B cell (primary cell): ENCODE data around the gene BMAL1. TPM values are rescaled to one million over a fixed set of nuclear protein-coding genes. Genes with fewer than 3 reads are reported as not detected.

Experiments used
- ATAC-seq: fragments of 200-7000 bp; cut with Tn5 transposase; one replicate; pipeline ENCODE4 v1.10.0; 2021; ENCODE audit warnings: low read depth, mild to moderate bottlenecking, moderate number of reproducible peaks, moderate library complexity
- CTCF ChIA-PET: fragments of 350-600 bp; sonication (Branson Sonifier 250); formaldehyde crosslinking; loops from one replicate; lab custom pipeline; 2021; ENCODE audit warnings: antibody characterized with exemption, inconsistent platforms; lab: Charles Lee
- POLR2A ChIA-PET: fragments of 350-600 bp; sonication (Branson Sonifier 250); formaldehyde crosslinking; loops from one replicate; lab custom pipeline; 2021; ENCODE audit warnings: antibody characterized with exemption; lab: Charles Lee
- DNase-seq: peaks from one replicate; pipeline ENCODE4 v3.0.0; 2013
- H2AFZ ChIP-seq: 2 replicates; pipeline ENCODE4 v1.6.1; 2012; ENCODE audit warnings: mild to moderate bottlenecking, low read depth, low read length; ENCODE audit not compliant: insufficient read depth, poor library complexity, severe bottlenecking
- H3K27ac ChIP-seq, 2 donors: 1 replicate in 1 of 2; 2 replicates in 1 of 2; pipeline ENCODE4 v1.5.1; 2012 to 2013; ENCODE audit warnings: low read length in 2 of 2, mild to moderate bottlenecking in 2 of 2, moderate library complexity in 1 of 2
- H3K27me3 ChIP-seq, 4 experiments: fragments of 200-600 bp in 1 of 4; sonication (generic) in 1 of 4; replicated peaks in 1 of 4; 1 replicate in 2 of 4; 2 replicates in 2 of 4; pipeline versions ENCODE4 v1.6.1 to v1.7.0; 2013 to 2016; ENCODE audit warnings: low read length in 3 of 4, mild to moderate bottlenecking in 2 of 4, mixed read lengths in 1 of 4, moderate library complexity in 1 of 4; ENCODE audit not compliant: insufficient read depth in 4 of 4, control insufficient read depth in 3 of 4; ENCODE audit errors: control extremely low read depth in 1 of 4
- H3K36me3 ChIP-seq, 2 experiments: replicated peaks in 1 of 2; 1 replicate in 1 of 2; 2 replicates in 1 of 2; pipeline versions ENCODE4 v1.6.1 to v1.7.1; 2013; ENCODE audit warnings: low read length in 1 of 2; ENCODE audit not compliant: insufficient read depth in 2 of 2, control insufficient read depth in 1 of 2; ENCODE audit errors: control extremely low read depth in 1 of 2, extremely low read depth in 1 of 2
- H3K4me1 ChIP-seq, 2 donors: fragments of 200-600 bp in 1 of 2; sonication (generic) in 1 of 2; 1 replicate in 1 of 2; 2 replicates in 1 of 2; pipeline versions ENCODE4 v1.5.1 to v1.6.1; 2013 to 2017; ENCODE audit warnings: low read length in 2 of 2; ENCODE audit not compliant: control insufficient read depth in 2 of 2, insufficient read depth in 2 of 2
- H3K4me2 ChIP-seq: replicated peaks from 2 replicates; pipeline ENCODE3; 2012; ENCODE audit warnings: mild to moderate bottlenecking, low read depth, low read length; ENCODE audit not compliant: poor library complexity, severe bottlenecking
- H3K4me3 ChIP-seq, 5 experiments: fragments of 200-600 bp in 1 of 5; sonication (generic) in 1 of 5; 1 replicate in 3 of 5; 2 replicates in 2 of 5; pipeline versions ENCODE4 v1.5.1 to v1.7.0; 2011 to 2016; ENCODE audit warnings: low read length in 4 of 5, mild to moderate bottlenecking in 4 of 5, low read depth in 2 of 5, control low read depth in 1 of 5, moderate library complexity in 1 of 5; ENCODE audit not compliant: insufficient read depth in 1 of 5; ENCODE audit errors: control extremely low read depth in 1 of 5, extremely low read depth in 1 of 5
- H3K79me2 ChIP-seq: fragments of 200-600 bp; sonication (generic); one replicate; pipeline ENCODE4 v1.6.0; 2016; ENCODE audit warnings: low read length; ENCODE audit not compliant: control insufficient read depth, insufficient read depth
- H3K9ac ChIP-seq: fragments of 200-600 bp; sonication (generic); 2 replicates; pipeline ENCODE4 v1.6.1; 2017; ENCODE audit warnings: mild to moderate bottlenecking, low read length, moderate library complexity
- H3K9me3 ChIP-seq, 3 donors: one replicate each; pipeline versions ENCODE4 v1.6.1 to v1.7.1; 2013; ENCODE audit warnings: low read length in 2 of 3; ENCODE audit not compliant: control insufficient read depth in 2 of 3, insufficient read depth in 1 of 3; ENCODE audit errors: control extremely low read depth in 1 of 3
- H4K20me1 ChIP-seq: 2 replicates; pipeline ENCODE4 v1.6.0; 2012; ENCODE audit warnings: mild to moderate bottlenecking, low read length; ENCODE audit not compliant: insufficient read depth, control insufficient read depth, poor library complexity, severe bottlenecking
- H3K27ac Mint-ChIP-seq: one replicate; pipeline ENCODE4 v1.8.0; 2021; ENCODE audit warnings: mixed read lengths
- H3K27me3 Mint-ChIP-seq: one replicate; pipeline ENCODE4 v1.8.0; 2021; ENCODE audit warnings: mixed read lengths
- H3K4me1 Mint-ChIP-seq: one replicate; pipeline ENCODE4 v1.8.0; 2021; ENCODE audit warnings: mixed read lengths
- H3K4me3 Mint-ChIP-seq: one replicate; pipeline ENCODE4 v1.8.0; 2021; ENCODE audit warnings: mixed read lengths
- H3K9me3 Mint-ChIP-seq: one replicate; pipeline ENCODE4 v1.8.0; 2022; ENCODE audit warnings: mixed read lengths; ENCODE audit not compliant: insufficient read depth
- EZH2 ChIP-seq: IDR thresholded peaks from 2 replicates; pipeline ENCODE4 v1.6.1; 2012; ENCODE audit warnings: borderline replicate concordance, low read depth, mild to moderate bottlenecking, moderate library complexity, low read length; ENCODE audit not compliant: insufficient read depth, poor library complexity, severe bottlenecking
- WGBS: methylation state at CpG from one replicate; pipeline ENCODE4 v1.1.5; 2013; ENCODE audit warnings: missing lambda C conversion rate; ENCODE audit not compliant: insufficient coverage; 5-methylcytosine and 5-hydroxymethylcytosine counted together
- intact Hi-C: fragments of 100-400 bp; cut with micrococcal nuclease; formaldehyde crosslinking; loops from one replicate; pipeline ENCODE4 v1.10.0; 2022
- polyA plus RNA-seq: library from polyadenylated mRNA; depleted of rRNA; stranded (reverse); fragments of >200 nt; gene quantifications from 2 replicates; pipeline ENCODE4 v1.2.3, GENCODE V29; 2012
- total RNA-seq, 2 donors: library from RNA; stranded (reverse); fragments of 120-200 nt in 1 of 2; gene quantifications; 1 replicate in 1 of 2; 2 replicates in 1 of 2; pipeline versions ENCODE4 v1.2.3 to v1.2.4, GENCODE V29; 2013 to 2022
- TF ChIP-seq, protein P1 (sequence below): fragments of 200-600 bp; IDR thresholded peaks from one replicate; pipeline ENCODE4 v1.8.0; 2022; ENCODE audit warnings: antibody characterized with exemption, mild to moderate bottlenecking

The BMAL1 gene
- total and polyA plus RNA-seq, 2 donors (not counting 1 experiment from before 2014, with no cell fraction given) = 8.6 to 39.1 TPM

DNA sequence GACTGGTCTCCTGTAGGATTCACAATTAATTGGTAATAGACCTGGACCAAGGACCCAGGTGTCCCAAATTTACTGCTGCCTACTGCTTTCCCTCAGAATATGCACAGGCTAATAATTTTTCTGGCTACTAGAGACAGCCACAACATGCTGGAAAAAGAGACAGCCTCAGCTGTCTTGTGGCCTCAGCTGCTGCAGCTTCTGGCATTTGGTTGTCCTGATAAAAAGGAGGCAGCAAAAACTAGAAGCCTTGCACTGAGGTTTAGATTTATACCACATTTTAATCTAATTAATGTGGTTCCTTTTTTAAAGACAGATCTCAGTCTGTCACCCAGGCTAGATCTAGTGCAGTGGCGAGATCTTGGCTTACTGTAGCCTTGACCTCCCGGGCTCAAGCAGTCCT is 95.6 kb downstream of the BMAL1 start:
- Histone ChIP-seq H3K4me1 (no peaks in the 10 kb centered on the region), H3K9ac (no peak overlapping the region), H3K79me2 (no peaks in the 10 kb centered on the region), H3K4me3 (no peak overlapping the region), H3K27ac (no peak overlapping the region), H2AFZ (no peak overlapping the region), H3K9me3 (no peaks in the 10 kb centered on the region), H3K4me2 (no peak overlapping the region), H4K20me1 (no peaks in the 10 kb centered on the region), H3K36me3 (peaks cover 0 to 67% of the 10 kb centered on the region in 2 experiments), H3K27me3 (no peaks in the 10 kb centered on the region)
- Mint-ChIP-seq H3K27me3 (no peaks in the 10 kb centered on the region), H3K9me3 (no peaks in the 10 kb centered on the region), H3K4me1 (no peaks in the 10 kb centered on the region), H3K4me3 (no peak overlapping the region), H3K27ac (no peak overlapping the region)
- 100% methylated on average over 1 of the region's 2 CpGs for WGBS
- ATAC-seq (no peak), DNase-seq (no peak)
- ChIA-PET POLR2A (no interaction called here), CTCF (no interaction called here)
- intact Hi-C loops = no loop called here
- TF ChIP-seq, protein P1, sequence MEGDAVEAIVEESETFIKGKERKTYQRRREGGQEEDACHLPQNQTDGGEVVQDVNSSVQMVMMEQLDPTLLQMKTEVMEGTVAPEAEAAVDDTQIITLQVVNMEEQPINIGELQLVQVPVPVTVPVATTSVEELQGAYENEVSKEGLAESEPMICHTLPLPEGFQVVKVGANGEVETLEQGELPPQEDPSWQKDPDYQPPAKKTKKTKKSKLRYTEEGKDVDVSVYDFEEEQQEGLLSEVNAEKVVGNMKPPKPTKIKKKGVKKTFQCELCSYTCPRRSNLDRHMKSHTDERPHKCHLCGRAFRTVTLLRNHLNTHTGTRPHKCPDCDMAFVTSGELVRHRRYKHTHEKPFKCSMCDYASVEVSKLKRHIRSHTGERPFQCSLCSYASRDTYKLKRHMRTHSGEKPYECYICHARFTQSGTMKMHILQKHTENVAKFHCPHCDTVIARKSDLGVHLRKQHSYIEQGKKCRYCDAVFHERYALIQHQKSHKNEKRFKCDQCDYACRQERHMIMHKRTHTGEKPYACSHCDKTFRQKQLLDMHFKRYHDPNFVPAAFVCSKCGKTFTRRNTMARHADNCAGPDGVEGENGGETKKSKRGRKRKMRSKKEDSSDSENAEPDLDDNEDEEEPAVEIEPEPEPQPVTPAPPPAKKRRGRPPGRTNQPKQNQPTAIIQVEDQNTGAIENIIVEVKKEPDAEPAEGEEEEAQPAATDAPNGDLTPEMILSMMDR = no peak
- TF ChIP-seq EZH2 = no peak

DNA sequence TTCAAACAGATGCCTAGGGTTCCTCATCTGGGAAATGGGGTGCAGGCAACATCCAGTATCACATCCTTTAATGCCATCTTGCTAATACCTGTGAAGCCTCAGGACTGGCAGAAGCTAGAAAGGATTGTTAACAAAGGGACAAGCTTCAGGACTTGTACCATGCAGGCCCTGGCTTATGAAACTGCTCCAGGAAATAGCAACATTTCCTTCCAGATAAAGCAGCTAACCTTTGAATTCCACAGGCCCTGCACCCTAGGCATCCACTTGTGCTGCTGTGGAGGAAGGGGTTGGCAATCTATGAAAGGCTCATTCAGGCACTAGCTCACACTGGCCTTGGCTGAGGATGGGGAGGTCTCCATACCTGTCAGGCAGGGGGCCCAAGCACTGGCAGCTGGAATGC is 98.2 kb downstream of the BMAL1 start:
- Mint-ChIP-seq H3K9me3 (no peaks in the 10 kb centered on the region), H3K27me3 (no peaks in the 10 kb centered on the region), H3K27ac (no peak overlapping the region), H3K4me1 (no peaks in the 10 kb centered on the region), H3K4me3 (no peak overlapping the region)
- ChIA-PET CTCF (interaction anchor here (1.1 kb wide), 1 partner anchor 10 kb away, joined by 4 read pairs; no protein-coding TSS in a partner anchor), POLR2A (no interaction called here)
- TF ChIP-seq, protein P1 = no peak
- no peak for TF ChIP-seq EZH2
- Histone ChIP-seq H3K4me3 (no peak overlapping the region), H3K27me3 (no peaks in the 10 kb centered on the region), H4K20me1 (no peaks in the 10 kb centered on the region), H3K9ac (no peak overlapping the region), H3K4me1 (no peaks in the 10 kb centered on the region), H3K36me3 (peaks cover 0 to 69% of the 10 kb centered on the region in 2 experiments), H3K4me2 (no peak overlapping the region), H3K79me2 (no peaks in the 10 kb centered on the region), H3K9me3 (no peaks in the 10 kb centered on the region), H3K27ac (no peak overlapping the region), H2AFZ (no peak overlapping the region)
- intact Hi-C loops = no loop called here
- ATAC-seq (no peak), DNase-seq (no peak)
